Right lobe of liver (tissue), 6 donors: ENCODE measurements around the gene ARSI. TPM values are rescaled to one million over a fixed set of nuclear protein-coding genes. Genes with fewer than 3 reads are reported as not detected.

Source experiments
- ATAC-seq, 4 donors: fragments of 200-7000 bp; cut with Tn5 transposase; one replicate each; pipeline ENCODE4 v1.9.1; 2020; ENCODE audit warnings: mild to moderate bottlenecking in 4 of 4, moderate library complexity in 4 of 4
- DNase-seq, 3 donors: peaks; one replicate each; pipeline ENCODE4 v3.0.0-alpha.2; 2020
- H3K27ac ChIP-seq, 3 donors: fragments of 200-600 bp; one replicate each; pipeline ENCODE4 v1.8.0; 2022
- H3K27me3 ChIP-seq, 2 donors: fragments of 200-600 bp; one replicate each; pipeline ENCODE4 v1.8.0; 2022
- H3K36me3 ChIP-seq, 4 donors: fragments of 200-600 bp; sonication (generic) in 1 of 4; one replicate each; pipeline versions ENCODE4 v1.5.1 to v1.8.0; 2017 to 2022; ENCODE audit warnings: control low read depth in 1 of 4
- H3K4me1 ChIP-seq, 4 donors: fragments of 200-600 bp; sonication (generic) in 1 of 4; one replicate each; pipeline versions ENCODE4 v1.5.1 to v1.8.0; 2017 to 2022; ENCODE audit warnings: control low read depth in 1 of 4
- H3K4me3 ChIP-seq, 3 donors: fragments of 200-600 bp; one replicate each; pipeline ENCODE4 v1.8.0; 2022
- H3K9me3 ChIP-seq, 4 donors: fragments of 200-600 bp; sonication (generic) in 1 of 4; one replicate each; pipeline versions ENCODE4 v1.5.1 to v1.8.0; 2017 to 2022; ENCODE audit warnings: control low read depth in 1 of 4
- POLR2A ChIP-seq: fragments of 450-650 bp; IDR thresholded peaks from one replicate; pipeline ENCODE4 v1.6.1; 2017; ENCODE audit warnings: antibody characterized with exemption, mild to moderate bottlenecking
- WGBS: methylation state at CpG from one replicate; pipeline ENCODE4 v1.1.6; 2018; ENCODE audit warnings: low coverage, low lambda C conversion rate; ENCODE audit not compliant: insufficient coverage; ENCODE audit errors: missing lambda C conversion rate; 5-methylcytosine and 5-hydroxymethylcytosine counted together
- intact Hi-C, 2 donors: fragments of 100-400 bp; cut with DNase I; formaldehyde crosslinking; loops; one replicate each; pipeline versions ENCODE4 v1.11.2 to v1.14.1; 2022
- total RNA-seq, 6 experiments: library from RNA; depleted of rRNA in 2 of 6; stranded (reverse); fragments of >200 nt in 2 of 6; fragmentation: NEBNext Ultra II Directional in 3 of 6; extraction: Animal tissue kit (Norgen Biotek cat#: 25700) in 3 of 6; gene quantifications; one replicate each; pipeline versions ENCODE4 v1.1.0 to v1.2.4, GENCODE V29; 2016 to 2023
- TF ChIP-seq, protein P1 (sequence below), 4 donors: fragments of 200-600 bp in 3 of 4; fragments of 450-650 bp in 1 of 4; IDR thresholded peaks; one replicate each; pipeline versions ENCODE4 v1.5.1 to v1.8.0; 2016 to 2022; ENCODE audit warnings: antibody characterized with exemption in 4 of 4, mild to moderate bottlenecking in 2 of 4
- donor health status: DM: no; HTN: yes; CAD: no.
- donor health status: DM: no; HTN: no; CAD: no.
- donor health status: DM: no; HTN: no; CAD: no.
- donor health status: DM: no; HTN: yes; CAD: no.
- donor health status: DM: no; HTN: yes; CAD: no.

Gene ARSI
- total RNA-seq, 6 experiments from 2014 or later = 0.06 to 0.51 (median 0.20) TPM; not detected in 1

DNA sequence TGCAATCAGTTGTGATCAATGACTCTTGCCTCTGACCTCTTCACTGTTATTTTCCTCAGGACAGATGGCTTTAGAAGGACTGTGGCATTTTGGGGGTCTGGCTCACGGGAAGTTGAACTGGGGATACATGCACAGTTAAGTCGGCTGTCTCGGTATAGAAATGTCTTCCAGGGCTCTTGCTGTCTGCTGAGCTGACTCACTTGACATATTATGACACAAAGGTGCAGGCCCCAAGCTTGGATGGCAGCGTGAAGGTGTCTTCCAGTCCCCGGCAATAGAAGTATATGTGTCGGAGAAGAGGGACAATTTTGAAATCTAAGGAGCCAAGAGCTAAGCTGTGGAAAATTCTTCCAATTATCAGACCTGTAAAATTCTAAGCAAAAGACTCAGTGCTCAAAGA lies 9.8 kb upstream of the ARSI start:
- Histone ChIP-seq H3K4me3 (no peak overlapping the region), H3K27me3 (no peaks in the 10 kb centered on the region), H3K9me3 (no peaks in the 10 kb centered on the region), H3K36me3 (no peaks in the 10 kb centered on the region), H3K27ac (no peak overlapping the region), H3K4me1 (no peaks in the 10 kb centered on the region)
- TF ChIP-seq, protein P1, sequence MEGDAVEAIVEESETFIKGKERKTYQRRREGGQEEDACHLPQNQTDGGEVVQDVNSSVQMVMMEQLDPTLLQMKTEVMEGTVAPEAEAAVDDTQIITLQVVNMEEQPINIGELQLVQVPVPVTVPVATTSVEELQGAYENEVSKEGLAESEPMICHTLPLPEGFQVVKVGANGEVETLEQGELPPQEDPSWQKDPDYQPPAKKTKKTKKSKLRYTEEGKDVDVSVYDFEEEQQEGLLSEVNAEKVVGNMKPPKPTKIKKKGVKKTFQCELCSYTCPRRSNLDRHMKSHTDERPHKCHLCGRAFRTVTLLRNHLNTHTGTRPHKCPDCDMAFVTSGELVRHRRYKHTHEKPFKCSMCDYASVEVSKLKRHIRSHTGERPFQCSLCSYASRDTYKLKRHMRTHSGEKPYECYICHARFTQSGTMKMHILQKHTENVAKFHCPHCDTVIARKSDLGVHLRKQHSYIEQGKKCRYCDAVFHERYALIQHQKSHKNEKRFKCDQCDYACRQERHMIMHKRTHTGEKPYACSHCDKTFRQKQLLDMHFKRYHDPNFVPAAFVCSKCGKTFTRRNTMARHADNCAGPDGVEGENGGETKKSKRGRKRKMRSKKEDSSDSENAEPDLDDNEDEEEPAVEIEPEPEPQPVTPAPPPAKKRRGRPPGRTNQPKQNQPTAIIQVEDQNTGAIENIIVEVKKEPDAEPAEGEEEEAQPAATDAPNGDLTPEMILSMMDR (IDR thresholded peaks at IDR 0.05) = no peak
- TF ChIP-seq POLR2A = no peak
- intact Hi-C loops = no loop called here
- no peak for DNase-seq
- no peak for ATAC-seq
- WGBS = 90% methylated on average over 6 of the region's 6 CpGs

DNA sequence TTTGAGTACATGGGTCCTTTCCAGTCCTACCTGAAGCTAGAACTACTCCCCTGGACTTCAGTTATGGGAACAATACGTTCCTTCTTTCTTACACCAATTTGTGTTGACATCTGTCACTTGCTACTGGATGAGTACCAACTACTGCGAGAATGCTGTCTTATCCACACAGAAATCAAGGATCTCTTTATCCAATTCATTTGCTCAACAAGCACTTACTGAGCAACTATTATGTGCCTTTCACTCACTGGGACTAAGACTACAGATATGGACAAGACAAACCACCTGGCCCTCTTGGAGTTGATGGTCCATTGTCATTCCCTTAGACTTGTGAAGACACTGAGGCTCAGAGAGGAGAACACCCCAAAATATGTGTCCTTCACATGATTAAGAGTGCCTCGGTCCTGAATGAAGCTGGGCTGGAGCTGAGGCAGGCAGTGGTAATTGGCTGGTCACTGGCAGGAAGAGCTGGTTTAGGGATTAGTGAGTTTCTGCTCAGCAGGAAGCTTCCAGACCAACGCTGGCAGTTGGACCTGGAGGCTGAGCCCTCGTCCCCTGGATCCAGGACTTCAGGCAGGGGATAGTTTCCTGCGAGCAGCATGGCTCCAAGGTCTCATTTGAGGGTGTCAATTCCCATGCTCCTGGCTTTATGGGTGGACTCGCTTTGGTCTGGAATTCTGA lies 8.4 kb upstream of the ARSI start:
- Histone ChIP-seq H3K4me1 (no peaks in the 10 kb centered on the region), H3K36me3 (no peaks in the 10 kb centered on the region), H3K27me3 (no peaks in the 10 kb centered on the region), H3K9me3 (no peaks in the 10 kb centered on the region), H3K4me3 (no peak overlapping the region), H3K27ac (no peak overlapping the region)
- intact Hi-C loops = no loop called here
- no peak for TF ChIP-seq POLR2A
- TF ChIP-seq, protein P1 (IDR thresholded peaks at IDR 0.05) = no peak
- no peak for DNase-seq
- 80% methylated on average over 5 of the region's 7 CpGs for WGBS
- ATAC-seq = no peak

DNA sequence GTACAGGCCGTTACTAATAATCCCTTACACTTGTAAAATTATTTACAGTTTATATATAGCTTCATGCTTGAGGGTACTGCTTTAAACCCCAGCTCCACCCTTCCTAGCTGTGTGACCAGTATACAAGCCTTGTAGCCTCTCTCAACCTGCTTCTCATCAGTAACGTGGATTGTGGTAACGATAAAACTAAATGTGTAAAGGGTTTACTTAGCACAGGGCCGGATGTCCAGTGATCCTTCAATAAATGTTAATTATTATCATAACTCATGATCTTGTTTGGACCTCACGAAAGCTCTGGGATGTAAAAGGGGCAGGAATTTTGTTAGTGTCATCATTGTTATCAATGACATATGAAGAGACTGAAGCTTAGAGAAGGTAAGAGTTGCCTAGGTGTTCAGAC lies 7.5 kb upstream of the ARSI start:
- no peak overlapping the region for H3K4me3 ChIP-seq
- H3K36me3 ChIP-seq = no peaks in the 10 kb centered on the region
- ATAC-seq (no peak), DNase-seq (no peak)
- H3K27me3 ChIP-seq = no peaks in the 10 kb centered on the region
- H3K4me1 ChIP-seq = no peaks in the 10 kb centered on the region
- intact Hi-C loops = no loop called here
- H3K9me3 ChIP-seq = no peaks in the 10 kb centered on the region
- no peak overlapping the region for H3K27ac ChIP-seq
- WGBS = 44% methylated on average over 5 of the region's 5 CpGs
- no peak for TF ChIP-seq POLR2A
- TF ChIP-seq, protein P1 (IDR thresholded peaks at IDR 0.05) = no peak

DNA sequence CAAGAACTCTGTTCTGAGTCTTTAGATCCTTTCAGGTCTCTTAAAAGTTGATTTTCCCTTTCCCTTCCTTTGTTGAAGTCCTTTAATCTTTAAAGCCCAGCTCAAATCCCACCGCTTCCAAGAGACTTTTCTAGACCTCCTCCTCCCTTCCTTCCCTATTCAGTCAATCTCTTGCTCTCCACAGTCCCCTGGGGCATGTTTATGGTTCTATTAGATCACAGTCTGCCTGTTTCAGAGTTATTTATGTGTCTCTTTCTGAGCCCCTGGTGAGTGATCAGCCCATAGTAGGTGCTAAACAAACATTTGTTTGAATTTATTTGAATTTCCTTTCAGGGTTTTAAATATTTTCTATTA lies 7.2 kb upstream of the ARSI start:
- Histone ChIP-seq H3K27me3 (no peaks in the 10 kb centered on the region), H3K27ac (no peak overlapping the region), H3K9me3 (no peaks in the 10 kb centered on the region), H3K4me1 (no peaks in the 10 kb centered on the region), H3K36me3 (no peaks in the 10 kb centered on the region), H3K4me3 (no peak overlapping the region)
- WGBS = 100% methylated on average over 1 of the region's 1 CpG
- TF ChIP-seq, protein P1 (IDR thresholded peaks at IDR 0.05) = no peak
- no peak for TF ChIP-seq POLR2A
- DNase-seq = no peak
- intact Hi-C loops = no loop called here
- ATAC-seq = no peak
